Activated CD4-positive, CD25-positive, alpha-beta regulatory T cell treated with anti-CD3 and anti-CD28 coated beads, Interleukin-2, amount 50 U/mL, for 72 hours (primary cell): ENCODE results near the gene FKBP1A.
"Not testable (repeated sequence)": the region's sequence is repeated elsewhere in the genome, so short reads cannot be mapped to it uniquely, and the experiment has no call there.

Experiments used
- DNase-seq: peaks from one replicate; pipeline ENCODE4 v3.0.0; 2021

FKBP1A gene

GRCh38 chr20:1415667-1416468, 23.0 kb upstream of the FKBP1A start:
- no peak for DNase-seq

DNA sequence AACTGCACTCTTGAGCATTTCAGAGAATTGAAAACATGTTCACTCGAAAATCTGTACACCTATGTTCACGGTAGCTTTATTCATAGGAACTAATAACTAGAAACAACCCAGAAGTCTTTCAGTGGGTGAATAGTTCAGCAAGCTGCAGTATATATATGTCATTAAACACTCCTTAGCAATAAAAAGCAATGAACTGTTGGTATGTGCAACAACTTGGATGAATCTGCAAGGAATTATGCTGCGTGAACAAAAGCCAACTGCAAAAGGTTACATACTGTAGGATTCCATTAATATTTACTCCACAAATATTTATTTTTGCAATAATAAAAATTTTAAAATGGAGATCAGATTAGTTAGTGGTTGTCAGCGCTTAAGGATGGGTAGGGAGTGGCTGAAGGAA, 22.1 kb upstream of the FKBP1A start:
- no peak for DNase-seq

DNA sequence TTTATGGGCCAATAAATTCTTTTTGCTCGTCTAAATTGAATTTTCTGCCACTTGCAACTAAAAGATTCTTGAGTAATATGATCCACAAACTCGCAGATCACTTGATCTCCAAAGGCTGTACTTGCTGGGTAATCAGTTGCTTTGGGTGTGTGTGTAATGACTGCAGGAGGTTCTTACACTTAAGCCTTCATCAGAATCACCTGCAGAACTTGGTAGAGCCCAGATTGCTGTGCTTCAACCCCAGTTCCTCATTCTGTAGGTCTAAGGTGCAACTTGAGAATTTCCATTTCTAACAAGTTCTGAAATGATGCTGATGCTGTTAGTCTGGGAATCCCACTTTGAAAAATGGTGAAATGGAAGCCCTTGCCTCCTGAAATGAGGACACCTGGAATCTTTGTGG, 12.9 kb upstream of the FKBP1A start:
- no peak for DNase-seq

- no peak for DNase-seq
Measured at GRCh38 chr20:1403624-1404023, 10.8 kb upstream of the FKBP1A start.

GRCh38 chr20:1402149-1402548, 9.3 kb upstream of the FKBP1A start:
- no peak for DNase-seq

GRCh38 chr20:1401451-1401907, 8.6 kb upstream of the FKBP1A start:
- DNase-seq, result no peak

- DNase-seq, result not testable (repeated sequence)
Measured at GRCh38 chr20:1399678-1400366, 7.0 kb upstream of the FKBP1A start.

- not testable (repeated sequence) for DNase-seq
Measured at GRCh38 chr20:1398185-1398584, 5.3 kb upstream of the FKBP1A start.

GRCh38 chr20:1397710-1398109, 4.9 kb upstream of the FKBP1A start:
- DNase-seq, result no peak

GRCh38 chr20:1396702-1397101, 3.8 kb upstream of the FKBP1A start:
- DNase-seq, result no peak

- no peak for DNase-seq
Measured at GRCh38 chr20:1396264-1396663, 3.4 kb upstream of the FKBP1A start.

DNA sequence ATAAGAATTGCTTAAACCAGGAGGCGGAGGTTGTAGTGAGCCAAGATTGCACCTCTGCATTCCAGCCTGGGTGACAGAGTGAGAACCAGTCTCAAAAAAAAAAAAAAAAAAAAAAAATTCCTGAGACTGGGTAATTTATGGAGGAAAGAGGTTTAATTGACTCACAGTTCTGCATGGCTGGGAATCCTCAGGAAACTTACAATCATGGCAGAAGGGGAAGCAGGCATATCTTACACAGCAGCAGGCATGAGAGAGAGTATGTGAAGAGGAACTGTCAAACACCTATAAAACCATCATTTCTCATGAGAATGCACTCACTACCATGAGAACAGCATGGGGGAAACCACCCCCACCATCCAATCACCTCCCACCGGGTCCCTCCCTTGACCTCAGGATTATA, 1.8 kb upstream of the FKBP1A start:
- DNase-seq, result no peak

- DNase-seq, result no peak
Measured at GRCh38 chr20:1393507-1393882, 641 bp upstream of the FKBP1A start.

DNA sequence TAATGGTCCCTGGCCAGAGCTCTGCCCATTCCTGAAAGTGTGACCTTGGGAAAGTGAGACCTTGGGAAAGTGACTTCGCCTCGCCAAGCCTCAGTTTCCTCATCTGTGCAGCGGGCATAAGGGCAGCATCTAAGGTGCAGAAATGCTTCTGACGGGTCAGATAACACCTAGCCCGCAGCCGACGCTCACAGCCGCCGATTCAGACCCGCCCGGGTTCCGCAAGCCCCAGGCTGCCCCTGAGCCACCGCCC, 486 bp downstream of the FKBP1A start:
- no peak for DNase-seq

DNA sequence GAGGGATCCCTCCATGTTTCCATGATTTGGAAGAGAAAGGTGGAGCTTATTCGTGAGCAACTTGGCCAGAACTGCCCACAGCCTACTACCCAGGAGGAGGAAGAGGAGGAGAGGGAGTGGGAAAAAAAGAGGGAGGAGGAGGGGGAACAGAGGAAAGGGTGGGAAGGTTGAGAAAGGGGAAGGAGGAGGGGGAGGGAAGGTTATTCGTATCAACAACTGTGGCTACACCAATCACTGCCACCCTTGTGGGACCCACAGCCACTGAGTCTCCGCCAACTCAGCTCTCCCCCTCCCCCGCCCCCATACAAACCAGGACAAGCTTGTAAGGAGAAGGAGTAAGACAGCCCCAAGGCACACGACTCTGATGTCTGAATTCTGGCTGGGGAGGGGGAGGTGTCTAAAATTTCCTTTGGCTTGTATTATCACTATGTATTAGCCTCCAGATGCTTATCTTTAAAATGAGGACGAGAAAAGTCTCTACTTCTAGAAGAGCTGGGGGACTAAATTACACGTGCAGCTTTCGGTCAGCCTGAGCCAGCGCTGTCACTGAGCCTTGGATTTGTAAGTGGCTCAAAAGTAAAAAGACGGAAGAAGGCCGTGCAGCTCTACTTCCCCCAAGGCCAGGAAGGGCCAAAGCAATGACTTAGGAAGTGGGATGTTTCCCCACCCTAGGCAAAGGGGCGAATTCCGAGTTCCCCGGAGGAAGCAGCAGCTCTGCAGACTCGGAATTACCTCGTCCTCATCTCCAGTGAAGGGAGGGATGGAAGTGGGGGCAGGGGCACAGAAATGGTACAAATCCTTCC, 1.0 kb downstream of the FKBP1A start:
- no peak for DNase-seq

GRCh38 chr20:1390581-1391403, 2.1 kb downstream of the FKBP1A start:
- DNase-seq, result no peak

- DNase-seq, result no peak
Measured at GRCh38 chr20:1389703-1390580, 2.9 kb downstream of the FKBP1A start.

DNA sequence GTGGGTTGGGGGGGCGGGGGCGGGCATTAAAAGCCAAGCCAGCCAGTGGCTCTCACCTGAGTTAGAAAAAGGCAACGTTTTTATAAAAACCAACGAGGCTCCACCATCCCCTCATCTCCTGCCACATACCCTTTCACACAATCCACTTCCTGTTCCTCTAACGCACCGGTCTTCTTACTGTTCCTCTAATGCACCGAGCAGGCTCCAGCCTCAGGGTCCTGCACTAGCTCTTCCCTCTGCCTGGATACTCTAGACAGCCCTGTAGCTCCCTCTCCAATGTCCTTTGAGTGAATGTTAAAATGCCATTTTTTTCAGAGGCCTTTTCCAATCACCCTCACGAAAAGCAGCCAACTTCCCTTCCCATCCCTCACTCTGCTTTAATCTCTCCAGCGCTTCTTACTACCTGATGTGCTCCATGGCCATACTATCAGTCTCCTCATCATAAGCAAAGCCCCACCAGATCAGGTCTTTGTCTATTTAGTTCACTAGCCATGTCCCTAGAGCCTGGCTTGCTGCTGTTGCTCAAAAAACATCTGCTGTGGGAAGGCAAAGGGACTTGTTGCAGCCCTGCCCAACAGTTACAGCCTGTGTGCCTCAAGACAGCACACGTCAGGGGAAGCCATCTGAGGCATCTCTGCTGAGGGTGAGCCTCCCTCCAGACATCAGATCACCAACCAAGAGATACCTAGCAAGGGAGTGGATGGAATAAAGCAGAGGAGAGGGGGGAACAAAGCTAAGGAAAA, 3.9 kb downstream of the FKBP1A start:
- no peak for DNase-seq

DNA sequence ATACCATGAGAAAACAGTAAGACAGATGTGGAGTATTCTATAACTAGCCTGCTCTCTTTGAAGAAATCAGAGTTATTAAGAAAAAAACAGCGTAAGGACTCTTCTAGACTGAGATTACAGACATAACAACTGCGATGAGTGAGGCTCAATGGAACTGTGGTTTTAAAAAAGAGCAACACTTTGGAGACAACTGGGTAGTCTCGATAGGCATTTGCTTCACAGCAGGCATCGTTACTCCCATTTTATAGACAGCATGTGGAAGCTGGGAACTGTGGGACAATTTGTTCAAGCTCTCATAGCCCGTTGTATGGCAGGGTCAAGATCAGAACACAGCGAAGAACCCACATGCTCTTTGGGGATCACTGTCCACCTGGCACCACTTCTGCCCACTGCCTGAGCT, 4.6 kb downstream of the FKBP1A start:
- DNase-seq, result no peak

DNA sequence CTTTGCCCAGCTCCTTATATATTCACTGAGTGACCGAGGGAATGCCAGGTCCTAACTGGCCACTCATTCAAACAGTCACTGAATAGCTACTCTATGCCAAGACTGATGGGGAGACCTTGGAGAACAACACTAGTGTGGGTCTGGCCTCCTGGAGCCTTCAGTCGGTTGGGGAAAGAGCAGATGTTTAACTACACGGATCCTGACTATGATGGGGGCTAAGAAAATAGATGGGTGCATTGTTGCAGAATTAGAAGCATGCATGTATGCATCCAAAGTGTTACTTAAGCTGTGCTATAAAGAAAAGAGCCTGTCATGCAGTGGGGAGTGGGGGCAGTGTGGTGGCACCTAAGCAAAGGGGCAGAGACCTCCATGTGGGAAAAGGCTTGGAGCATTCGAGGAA, 6.5 kb downstream of the FKBP1A start:
- DNase-seq, result no peak
